ENCODE data around the gene MITF.

The MITF gene

DNA sequence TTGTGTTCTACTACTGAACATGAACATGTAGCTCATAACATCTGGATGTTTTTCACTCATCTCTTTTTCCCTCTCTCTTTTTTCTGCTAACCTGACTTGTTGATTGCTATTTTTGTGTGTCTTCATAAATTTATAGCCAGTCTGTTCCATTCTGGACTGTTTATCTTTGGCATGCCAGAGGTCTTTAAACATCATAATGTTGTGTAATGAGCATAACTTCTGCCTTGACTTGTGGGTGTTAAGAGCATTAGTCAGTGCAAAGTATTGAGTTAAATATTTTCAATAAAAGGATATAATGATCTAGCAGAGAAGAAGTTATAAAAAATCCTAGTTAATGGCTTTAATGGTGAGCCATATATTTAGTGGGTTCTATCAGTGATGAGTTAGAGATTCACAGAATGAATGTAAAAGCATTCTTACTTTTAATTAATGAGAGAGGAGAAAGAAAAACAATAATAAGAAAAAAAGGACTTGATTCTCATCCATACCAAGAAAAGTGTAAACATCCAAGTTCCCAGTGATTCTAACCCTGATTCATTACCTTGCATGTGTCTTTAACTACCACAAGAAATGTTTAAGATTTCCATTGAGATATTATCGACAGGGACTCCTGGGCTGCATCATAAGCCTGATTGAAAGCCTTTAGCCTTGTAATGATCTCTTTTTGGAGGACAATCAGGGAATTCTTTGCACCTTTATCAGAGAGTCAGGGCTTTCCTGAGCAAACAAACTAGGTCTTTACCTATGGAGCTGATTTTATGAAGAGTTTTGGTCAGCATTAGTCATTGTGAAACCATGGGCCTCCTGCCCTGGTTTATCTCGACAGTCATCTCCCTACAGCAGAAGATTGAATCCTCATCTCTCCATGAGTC, 22.9 kb downstream of the MITF start:
- DNase-seq (ENCODE audit: low spot score), result no peak

DNA sequence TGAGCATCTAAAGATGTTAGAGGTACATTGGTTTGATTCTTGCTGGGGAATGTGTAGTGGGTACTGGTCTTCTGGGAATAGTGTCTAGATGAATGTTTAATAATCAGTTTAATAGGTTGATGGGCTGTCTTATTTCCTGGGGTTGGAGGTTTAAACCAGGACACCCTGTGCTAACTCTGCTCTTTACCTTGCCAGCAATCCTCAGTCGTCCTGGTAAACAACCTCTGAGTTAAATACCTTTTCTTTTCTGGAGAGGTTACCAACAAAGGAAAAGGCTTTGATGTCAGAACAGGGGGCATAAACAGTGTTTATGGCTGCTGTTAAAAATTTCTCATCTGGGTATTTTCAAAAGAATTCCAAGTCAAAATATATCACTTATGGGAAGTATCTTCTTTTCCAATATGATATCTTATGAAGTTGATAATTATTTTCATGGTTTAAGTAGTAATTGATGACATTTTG, 23.5 kb downstream of the MITF start:
- DNase-seq (ENCODE audit: low spot score), result no peak

- DNase-seq (ENCODE audit: low spot score), result no peak
These were observed 24.2 kb downstream of the MITF start for GRCh38 chr3:69763458-69763857.

DNA sequence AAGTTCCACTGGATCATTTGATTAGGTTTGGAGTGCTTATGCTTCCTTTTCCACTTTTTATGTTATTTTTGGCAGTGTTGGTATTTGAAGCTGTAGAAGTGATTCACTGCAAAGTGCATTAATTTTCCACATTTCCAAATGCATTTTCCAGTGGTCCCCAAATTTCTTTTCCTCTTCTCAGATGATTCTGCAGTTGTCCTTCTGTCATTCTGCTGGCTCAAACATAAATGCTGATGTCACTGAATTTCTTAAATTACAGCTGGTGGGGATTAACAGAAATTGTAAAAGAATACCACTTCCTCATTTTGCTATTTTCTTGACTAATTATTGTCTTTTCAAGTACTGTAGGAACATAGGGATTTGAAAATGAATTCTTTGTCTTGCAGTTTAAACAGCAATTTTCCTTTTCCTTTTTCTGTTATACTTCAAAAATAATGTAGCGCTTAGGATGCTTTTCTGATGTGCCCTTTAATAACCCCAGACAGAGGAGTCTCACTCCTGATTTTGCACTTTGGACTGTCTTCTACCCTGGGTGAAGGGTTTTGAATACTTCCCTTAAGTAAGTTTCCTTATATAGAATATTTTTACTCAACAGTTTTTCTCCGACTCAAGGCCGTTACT, 25.0 kb downstream of the MITF start:
- no peak for DNase-seq (ENCODE audit: low spot score)

DNA sequence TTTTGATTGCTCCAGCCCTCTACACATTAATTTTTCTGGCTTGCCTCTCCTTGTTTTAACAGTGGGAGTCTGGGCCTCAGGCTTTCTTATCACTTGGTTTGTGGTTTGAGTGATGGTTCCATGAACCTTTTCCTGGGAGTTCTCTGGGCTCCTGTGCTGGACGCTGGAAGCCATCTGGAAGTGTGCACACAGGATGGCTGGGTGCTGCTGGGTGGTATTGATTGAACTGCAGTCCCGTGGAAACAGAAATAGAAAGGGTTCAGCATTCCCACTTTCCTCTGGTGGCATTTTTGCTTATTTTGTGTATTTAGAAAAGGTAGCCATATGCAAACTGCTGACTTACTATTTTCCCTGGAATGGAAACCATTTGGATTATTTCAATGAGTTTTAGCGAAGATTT, 25.6 kb downstream of the MITF start:
- no peak for DNase-seq (ENCODE audit: low spot score)

GRCh38 chr3:69766638-69767037, 27.4 kb downstream of the MITF start:
- no peak for DNase-seq (ENCODE audit: low spot score)

- DNase-seq (ENCODE audit: low spot score), result no peak
These were observed 28.3 kb downstream of the MITF start for GRCh38 chr3:69767571-69767970.

GRCh38 chr3:69768438-69768837, 29.2 kb downstream of the MITF start:
- DNase-seq (ENCODE audit: low spot score), result no peak

GRCh38 chr3:69770219-69770618, 31.0 kb downstream of the MITF start:
- peak; percentile 55 for DNase-seq (ENCODE audit: low spot score)

- DNase-seq (ENCODE audit: low spot score), result peak; percentile 7
These were observed 31.8 kb downstream of the MITF start for GRCh38 chr3:69770976-69771634.

- no peak for DNase-seq (ENCODE audit: low spot score)
These were observed 33.0 kb downstream of the MITF start for GRCh38 chr3:69772152-69772867.

GRCh38 chr3:69774029-69774428, 34.8 kb downstream of the MITF start:
- no peak for DNase-seq (ENCODE audit: low spot score)

DNA sequence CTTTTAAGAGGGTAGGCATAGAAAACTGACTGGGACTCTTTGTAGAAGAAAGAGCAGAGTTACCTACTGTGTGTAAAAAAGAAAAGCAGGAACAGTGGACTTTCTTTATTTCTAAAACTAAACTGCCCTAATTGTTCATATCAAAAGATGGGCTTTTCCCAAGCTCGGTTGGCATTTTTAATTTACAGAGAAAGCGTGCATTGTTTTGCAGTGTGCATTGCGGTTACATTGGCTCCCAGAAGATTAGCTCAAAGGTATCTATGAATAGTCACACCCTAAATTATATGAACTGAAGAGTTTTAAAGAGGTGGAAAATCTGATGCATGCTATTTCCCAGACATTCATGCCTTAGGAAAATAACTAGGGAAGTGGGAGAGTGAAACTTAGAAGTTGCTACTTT, 36.5 kb downstream of the MITF start:
- DNase-seq (ENCODE audit: low spot score), result no peak

- DNase-seq (ENCODE audit: low spot score), result no peak
These were observed 37.0 kb downstream of the MITF start for GRCh38 chr3:69776289-69776688.

DNA sequence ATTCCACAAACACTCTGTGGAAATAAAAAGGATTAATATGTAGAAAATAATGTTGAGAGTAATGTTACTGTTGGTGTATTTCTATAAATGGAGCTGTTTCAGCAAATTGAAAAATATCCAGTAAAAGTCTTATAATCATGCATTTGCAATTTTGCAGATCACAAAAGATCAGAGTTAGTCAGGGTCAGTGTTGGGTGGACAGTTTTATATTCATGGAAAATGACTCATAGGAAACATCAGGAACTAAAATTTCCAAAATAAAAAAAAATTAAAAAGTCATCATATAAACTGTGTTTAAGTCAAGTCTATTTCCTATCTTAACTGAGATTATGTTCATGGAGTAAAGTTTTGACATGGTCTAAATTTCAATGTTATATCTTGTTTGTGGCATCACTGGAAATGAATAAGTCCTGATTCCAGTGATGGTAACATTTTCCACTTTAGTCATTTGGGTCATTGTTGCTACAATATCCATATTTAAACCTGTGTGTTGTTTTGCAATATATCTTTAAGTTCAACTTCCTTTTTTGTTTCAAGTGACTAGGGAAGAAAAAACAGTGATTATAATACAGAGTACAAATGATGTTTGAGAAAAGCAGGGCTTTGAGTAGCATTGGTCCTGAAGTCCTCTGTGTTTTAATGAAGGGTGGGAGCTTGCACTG, 37.8 kb downstream of the MITF start:
- no peak for DNase-seq (ENCODE audit: low spot score)

DNA sequence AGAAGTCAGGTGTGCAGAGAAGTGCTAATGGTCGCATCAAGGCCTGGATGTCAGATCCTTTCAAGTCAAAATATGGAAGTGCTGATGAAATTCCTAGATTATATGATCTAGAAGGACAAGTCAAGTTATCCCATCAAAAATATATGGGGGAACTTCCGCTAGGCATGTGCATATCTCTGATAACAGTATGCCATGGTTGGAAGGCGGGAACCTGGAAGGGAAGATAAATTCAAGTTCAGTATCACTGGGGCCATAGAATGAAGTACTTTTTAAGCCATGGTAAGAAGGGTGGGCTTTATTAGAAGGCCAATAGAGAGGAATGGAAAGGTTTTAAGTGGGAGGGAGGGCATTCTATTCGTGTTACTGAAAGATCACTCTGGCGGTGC, 38.3 kb downstream of the MITF start:
- DNase-seq (ENCODE audit: low spot score), result no peak

- DNase-seq (ENCODE audit: low spot score), result no peak
These were observed 42.3 kb downstream of the MITF start for GRCh38 chr3:69781593-69781992.

DNA sequence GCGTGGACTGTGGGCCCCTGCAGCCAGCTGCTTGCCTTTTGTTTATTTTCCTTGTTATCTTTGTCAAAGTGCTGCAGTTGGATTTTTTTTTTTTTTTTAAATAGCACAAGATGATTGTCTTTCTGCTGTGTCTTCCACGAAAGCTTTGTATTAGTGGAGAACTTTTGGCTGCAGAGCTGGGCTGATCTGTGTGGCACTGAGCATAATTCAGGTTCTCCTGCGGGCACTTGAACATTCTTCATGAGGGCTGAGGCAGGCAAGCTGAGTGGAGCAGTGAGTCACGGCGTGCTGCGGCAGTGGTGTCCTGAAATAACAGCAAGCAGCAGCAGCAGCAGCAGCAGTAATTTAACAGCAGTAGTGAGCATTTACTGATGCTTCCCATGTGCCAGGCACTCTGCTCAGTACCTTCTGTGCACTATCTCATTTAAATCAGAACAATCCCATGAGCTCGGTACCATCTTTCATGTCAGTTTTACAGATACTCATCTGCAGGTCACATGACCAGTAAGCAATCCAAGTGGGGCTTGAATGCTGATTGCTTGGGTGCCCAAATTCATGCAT, 45.8 kb downstream of the MITF start:
- peak; percentile 10 for DNase-seq (ENCODE audit: low spot score)

DNA sequence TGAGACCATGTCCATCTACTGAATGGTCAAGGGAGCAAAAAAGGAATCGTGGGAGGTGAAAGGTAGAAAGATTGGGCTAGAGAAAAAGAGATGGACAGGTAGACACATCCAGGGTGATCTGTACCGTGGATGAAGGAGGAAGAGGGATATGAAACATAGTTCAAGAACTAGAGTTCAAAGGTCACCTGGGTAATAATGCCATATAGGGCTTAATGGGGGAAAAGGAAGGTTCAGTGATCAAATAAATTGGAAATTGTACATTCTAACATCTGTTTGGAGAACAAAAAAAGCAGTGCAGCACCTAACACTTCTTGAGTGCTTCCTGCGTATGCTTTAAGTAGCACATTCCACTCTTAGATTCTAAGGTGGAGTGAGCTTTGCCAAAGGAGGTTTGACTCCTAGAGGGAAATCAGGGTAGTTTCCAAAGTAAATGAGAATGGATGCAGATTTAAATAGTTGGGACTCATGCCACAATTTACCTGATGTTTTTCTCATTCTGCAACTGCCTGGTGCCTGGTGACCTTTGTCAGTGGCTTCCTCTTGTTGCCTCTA, 46.6 kb downstream of the MITF start:
- no peak for DNase-seq (ENCODE audit: low spot score)

DNA sequence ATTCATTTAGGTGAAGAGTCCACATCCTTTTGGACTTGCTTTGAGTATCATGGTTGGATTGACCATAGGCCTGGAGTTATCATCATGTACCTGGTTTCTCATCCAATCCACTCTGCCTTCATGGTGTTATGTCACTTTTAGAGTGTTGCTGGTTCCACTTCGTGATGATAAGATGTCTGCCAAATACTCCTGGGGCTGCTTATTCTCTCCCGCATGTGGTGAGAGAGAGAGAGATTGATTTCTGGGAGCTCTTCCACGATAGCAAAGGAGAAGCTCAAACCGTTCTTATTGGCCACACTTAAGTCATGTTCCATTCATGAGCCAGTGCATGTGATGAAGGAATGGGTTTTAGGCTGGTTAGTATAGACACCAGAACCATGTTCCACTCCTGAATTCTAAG, 47.6 kb downstream of the MITF start:
- DNase-seq (ENCODE audit: low spot score), result no peak
